ENCODE data around the gene ZNF497.
"Not testable (repeated sequence)": the region's sequence is repeated elsewhere in the genome, so short reads cannot be mapped to it uniquely, and the experiment has no call there.

The ZNF497 gene

GRCh38 chr19:58385891-58386575, 23.5 kb upstream of the ZNF497 start:
- intact Hi-C loops (cut with micrococcal nuclease) = no loop called here
- no peaks in the 10 kb centered on the region for H3K9me3 Mint-ChIP-seq
- peak overlapping the region; percentile 96 for H3K27ac Mint-ChIP-seq
- H3K36me3 Mint-ChIP-seq (ENCODE audit: low read depth) = peaks cover 50% of the 10 kb centered on the region
- peak overlapping the region; percentile 96 for H3K4me3 Mint-ChIP-seq
- peaks cover 43% of the 10 kb centered on the region for H3K4me1 Mint-ChIP-seq (ENCODE audit: low read depth)
- no peaks in the 10 kb centered on the region for H3K27me3 Mint-ChIP-seq

DNA sequence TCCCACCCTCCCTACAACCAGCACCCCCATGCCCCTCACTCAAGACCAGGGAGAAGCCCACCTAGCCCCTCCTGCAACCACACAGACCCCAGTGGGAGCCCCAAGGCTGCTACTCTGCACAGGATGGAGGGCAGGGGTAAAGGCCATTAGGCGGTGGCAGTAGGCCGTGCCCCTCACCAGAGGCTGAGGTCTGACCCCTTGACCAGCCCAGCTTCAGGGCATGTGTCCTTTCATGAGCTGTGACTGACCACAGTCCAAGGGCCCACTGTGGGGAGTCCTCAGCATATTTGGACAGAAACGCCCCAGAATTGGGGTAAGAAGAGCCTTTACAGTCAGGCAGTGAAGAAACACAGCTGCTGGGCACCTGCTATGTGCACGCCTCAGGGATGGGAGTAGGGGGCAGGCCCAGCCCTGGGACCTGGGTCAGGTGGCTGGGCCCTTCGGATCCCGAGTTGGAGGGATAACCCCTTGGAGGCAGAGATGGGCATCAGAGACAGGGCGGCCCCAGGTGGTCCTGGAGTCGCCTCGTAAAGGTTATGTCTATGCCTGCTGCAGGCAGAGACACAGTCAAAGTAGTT, 22.9 kb upstream of the ZNF497 start:
- peak overlapping the region; percentile 96 for H3K27ac Mint-ChIP-seq
- H3K9me3 Mint-ChIP-seq = no peaks in the 10 kb centered on the region
- H3K4me1 Mint-ChIP-seq (ENCODE audit: low read depth) = peaks cover 40% of the 10 kb centered on the region
- intact Hi-C loops (cut with micrococcal nuclease) = no loop called here
- peak overlapping the region; percentile 96 for H3K4me3 Mint-ChIP-seq
- peaks cover 50% of the 10 kb centered on the region for H3K36me3 Mint-ChIP-seq (ENCODE audit: low read depth)
- no peaks in the 10 kb centered on the region for H3K27me3 Mint-ChIP-seq

- peaks cover 40% of the 10 kb centered on the region for H3K4me1 Mint-ChIP-seq (ENCODE audit: low read depth)
- no peak overlapping the region for H3K27ac Mint-ChIP-seq
- H3K9me3 Mint-ChIP-seq = no peaks in the 10 kb centered on the region
Observed at GRCh38 chr19:58382997-58383603, 20.5 kb upstream of the ZNF497 start.

GRCh38 chr19:58381460-58382212, 19.1 kb upstream of the ZNF497 start:
- Mint-ChIP-seq H3K9me3 (no peaks in the 10 kb centered on the region), H3K27me3 (no peaks in the 10 kb centered on the region), H3K27ac (peak overlapping the region; percentile 86), H3K4me3 (peak overlapping the region; percentile 78), H3K36me3 (ENCODE audit: low read depth) (peaks cover 21% of the 10 kb centered on the region), H3K4me1 (ENCODE audit: low read depth) (peaks cover 35% of the 10 kb centered on the region)
- intact Hi-C loops (cut with micrococcal nuclease) = loop anchor here (1.0 to 2.0 kb wide), 5 partner anchors 19 to 199 kb away; partner anchors contain the start of genes ZNF132, ZNF274, ZNF497 and ZNF584

More at GRCh38 chr19:58382997-58383603, 20.5 kb upstream of the ZNF497 start:
- Mint-ChIP-seq H3K27me3 (no peaks in the 10 kb centered on the region), H3K36me3 (ENCODE audit: low read depth) (peaks cover 32% of the 10 kb centered on the region), H3K4me3 (no peak overlapping the region)
- intact Hi-C loops (cut with micrococcal nuclease) = no loop called here

GRCh38 chr19:58380662-58381459, 18.3 kb upstream of the ZNF497 start, which contains the start of gene ZNF837:
Gene ZNF837 (minus strand): TSS chr19:58381030. CDS start chr19:58369332, 11,698 bp downstream.
- Mint-ChIP-seq H3K9me3 (no peaks in the 10 kb centered on the region), H3K4me1 (ENCODE audit: low read depth) (peaks cover 29% of the 10 kb centered on the region), H3K36me3 (ENCODE audit: low read depth) (peaks cover 16% of the 10 kb centered on the region), H3K27me3 (no peaks in the 10 kb centered on the region), H3K4me3 (peak within 1 kb of the TSS; percentile 78), H3K27ac (peak within 1 kb of the TSS; percentile 86)
- intact Hi-C loops (cut with micrococcal nuclease) = loop anchor here (1.0 to 2.0 kb wide), 5 partner anchors 18 to 198 kb away; partner anchors contain the start of genes ZNF132, ZNF274, ZNF497 and ZNF584

DNA sequence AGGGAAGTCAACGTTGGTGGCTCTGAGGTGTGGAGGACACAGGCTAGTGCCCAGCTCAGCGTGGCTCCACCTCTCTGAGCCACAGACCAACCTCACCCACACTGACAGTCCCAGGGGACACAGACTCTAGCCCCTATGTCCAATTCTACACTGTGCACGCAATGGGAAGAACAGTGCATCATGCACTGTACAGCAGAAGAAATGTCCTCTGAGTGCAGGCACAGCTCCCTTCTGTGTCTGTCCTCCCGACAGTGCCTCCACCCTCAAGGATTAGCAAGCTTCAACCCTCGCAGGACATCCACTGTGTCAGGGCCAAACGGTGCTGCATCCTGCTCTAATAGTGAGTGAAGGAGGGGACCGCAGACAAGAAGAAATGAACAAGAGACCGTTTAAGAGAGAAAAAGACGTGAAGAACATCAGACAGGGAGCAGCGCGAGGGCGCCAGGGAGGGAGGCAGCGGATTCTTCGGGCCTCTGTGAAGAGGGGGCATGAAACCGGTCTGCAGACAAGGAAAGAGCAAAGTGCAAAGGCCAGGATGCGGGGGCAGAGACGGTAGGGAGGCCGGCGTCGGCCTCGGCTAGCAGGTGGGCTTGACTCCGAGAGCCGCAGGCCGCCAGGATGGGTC, 17.6 kb upstream of the ZNF497 start:
- Mint-ChIP-seq H3K4me3 (peak overlapping the region; percentile 78), H3K9me3 (no peaks in the 10 kb centered on the region), H3K27ac (peak overlapping the region; percentile 86), H3K27me3 (no peaks in the 10 kb centered on the region), H3K36me3 (ENCODE audit: low read depth) (peaks cover 16% of the 10 kb centered on the region), H3K4me1 (ENCODE audit: low read depth) (peaks cover 22% of the 10 kb centered on the region)
- intact Hi-C loops (cut with micrococcal nuclease) = loop anchor here (2.0 kb wide), 3 partner anchors 17 to 197 kb away; partner anchors contain the start of genes ZNF132, ZNF274 and ZNF497

DNA sequence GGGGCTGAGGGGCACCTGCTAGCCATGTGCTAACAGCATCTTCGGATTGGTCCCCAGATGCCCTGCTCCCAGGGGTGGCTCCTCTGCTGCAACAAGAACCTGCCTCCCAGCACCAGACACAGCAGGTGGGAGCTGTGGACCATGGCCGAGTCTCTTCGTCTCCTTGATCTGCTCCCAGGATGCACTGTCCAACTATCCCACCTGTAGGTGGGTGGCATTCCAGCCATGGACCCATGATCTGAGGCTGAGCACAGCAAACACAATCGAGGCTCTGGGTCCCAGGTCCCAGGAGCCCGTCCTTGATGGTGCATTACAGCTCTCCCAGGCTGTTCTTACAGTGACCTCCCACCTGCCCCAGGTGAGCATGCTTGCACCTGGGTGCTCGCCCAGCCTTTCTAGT, 16.7 kb upstream of the ZNF497 start:
- Mint-ChIP-seq H3K27ac (no peak overlapping the region), H3K9me3 (no peaks in the 10 kb centered on the region), H3K4me1 (ENCODE audit: low read depth) (peaks cover 20% of the 10 kb centered on the region), H3K27me3 (no peaks in the 10 kb centered on the region), H3K36me3 (ENCODE audit: low read depth) (peaks cover 16% of the 10 kb centered on the region), H3K4me3 (no peak overlapping the region)
- intact Hi-C loops (cut with micrococcal nuclease) = no loop called here

DNA sequence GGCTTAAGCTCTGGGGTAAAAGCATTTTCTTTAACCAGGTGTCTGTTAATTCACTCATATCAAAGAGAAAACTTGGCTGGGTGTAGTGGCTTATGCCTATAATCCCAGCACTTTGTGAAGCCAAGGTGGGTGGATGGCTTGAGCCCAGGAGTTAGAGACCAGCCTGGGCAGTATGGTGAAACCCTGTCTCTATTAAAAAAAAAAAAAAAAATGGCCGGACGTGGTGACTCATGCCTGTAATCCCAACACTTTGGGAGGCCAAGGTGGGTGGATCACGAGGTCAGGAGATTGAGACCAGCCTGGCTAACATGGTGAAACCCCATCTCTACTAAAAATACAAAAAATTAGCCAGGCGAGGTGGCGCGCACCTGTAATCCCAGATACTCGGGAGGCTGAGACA, 14.2 kb upstream of the ZNF497 start:
- Mint-ChIP-seq H3K36me3 (ENCODE audit: low read depth) (peaks cover 16% of the 10 kb centered on the region), H3K4me1 (ENCODE audit: low read depth) (peaks cover 13% of the 10 kb centered on the region)
- H3K27me3 Mint-ChIP-seq; H3K4me3 Mint-ChIP-seq; H3K9me3 Mint-ChIP-seq; H3K27ac Mint-ChIP-seq; intact Hi-C loops (cut with micrococcal nuclease): not testable (repeated sequence)

DNA sequence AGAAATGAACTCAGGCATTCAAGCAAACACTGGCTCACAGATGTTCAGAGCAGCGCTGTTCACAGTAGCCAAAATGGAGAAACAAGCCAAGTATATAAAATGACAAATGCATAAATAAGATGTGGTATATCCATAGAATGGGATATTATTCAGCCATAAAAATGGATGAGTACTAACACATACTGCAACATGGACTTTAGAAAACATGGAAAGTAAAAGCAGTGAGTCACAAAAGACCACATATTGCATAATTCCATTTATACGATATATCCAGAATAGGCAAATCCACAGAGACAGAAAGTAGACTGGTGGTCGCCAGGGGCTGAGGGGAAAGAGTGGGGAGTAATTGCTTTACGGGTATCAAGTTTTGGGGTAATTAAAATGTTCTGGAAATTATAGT, 11.6 kb upstream of the ZNF497 start:
- H3K27me3 Mint-ChIP-seq = no peaks in the 10 kb centered on the region
- intact Hi-C loops (cut with micrococcal nuclease) = no loop called here
- no peak overlapping the region for H3K4me3 Mint-ChIP-seq

DNA sequence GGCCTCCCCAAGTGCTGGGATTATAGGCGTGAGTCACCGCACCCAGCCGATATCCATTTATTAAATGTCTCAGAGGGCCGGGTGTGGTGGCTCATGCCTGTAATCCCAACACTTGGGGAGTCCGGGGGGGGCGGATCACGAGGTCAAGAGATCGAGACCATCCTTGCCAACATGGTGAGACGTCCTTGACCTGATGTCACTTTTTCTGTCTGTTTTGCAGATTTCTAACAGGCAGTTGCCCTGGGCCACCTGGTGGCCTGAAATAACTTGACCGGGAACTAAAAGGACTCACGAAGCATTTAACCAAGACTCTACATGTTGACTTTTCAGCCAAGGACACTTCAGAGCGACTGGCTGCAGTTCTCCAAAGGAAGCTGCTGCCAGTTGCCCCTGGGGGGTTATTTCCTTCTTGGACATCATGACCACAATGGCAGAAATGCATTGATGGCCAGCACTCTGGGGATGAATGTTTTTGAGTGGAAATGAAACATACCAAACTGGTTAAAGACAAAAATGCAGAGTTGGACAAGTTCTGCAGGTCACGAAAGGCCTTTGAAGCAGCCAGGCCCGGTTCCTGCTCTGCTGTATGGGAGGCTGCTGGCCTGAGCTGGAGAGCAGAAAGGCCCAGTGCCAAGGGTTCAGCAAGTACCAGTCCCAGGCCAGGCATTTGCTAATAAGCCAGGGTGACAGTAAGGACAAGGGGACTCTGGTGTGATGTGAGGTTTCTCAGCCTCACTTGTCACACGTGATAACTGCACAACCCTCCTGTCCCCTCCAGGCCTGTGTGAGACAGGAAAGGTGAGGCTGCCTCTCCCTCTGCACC, 10.0 kb upstream of the ZNF497 start:
- Mint-ChIP-seq H3K27ac (no peak overlapping the region), H3K4me3 (no peak overlapping the region), H3K4me1 (ENCODE audit: low read depth) (no peaks in the 10 kb centered on the region), H3K36me3 (ENCODE audit: low read depth) (no peaks in the 10 kb centered on the region), H3K9me3 (no peaks in the 10 kb centered on the region), H3K27me3 (no peaks in the 10 kb centered on the region)
- intact Hi-C loops (cut with micrococcal nuclease) = no loop called here

More for the DNA sequence above, 11.6 kb upstream of the ZNF497 start:
- no peaks in the 10 kb centered on the region for H3K36me3 Mint-ChIP-seq (ENCODE audit: low read depth)
- H3K4me1 Mint-ChIP-seq (ENCODE audit: low read depth) = no peaks in the 10 kb centered on the region
- no peaks in the 10 kb centered on the region for H3K9me3 Mint-ChIP-seq
- no peak overlapping the region for H3K27ac Mint-ChIP-seq

- Mint-ChIP-seq H3K4me1 (ENCODE audit: low read depth) (peaks cover 6% of the 10 kb centered on the region), H3K27me3 (no peaks in the 10 kb centered on the region), H3K36me3 (ENCODE audit: low read depth) (no peaks in the 10 kb centered on the region), H3K4me3 (no peak overlapping the region), H3K9me3 (no peaks in the 10 kb centered on the region), H3K27ac (no peak overlapping the region)
- intact Hi-C loops (cut with micrococcal nuclease) = no loop called here
Observed at GRCh38 chr19:58368561-58369360, 6.2 kb upstream of the ZNF497 start.

Data from dendritic cell treated with granulocyte-macrophage colony-stimulating factor and Interleukin-4, amounts not matched to agents 40 ng/mL and 50 ng/mL, for 4 days (primary cell).